Measurements from ENCODE around the gene DUSP1.

DNA sequence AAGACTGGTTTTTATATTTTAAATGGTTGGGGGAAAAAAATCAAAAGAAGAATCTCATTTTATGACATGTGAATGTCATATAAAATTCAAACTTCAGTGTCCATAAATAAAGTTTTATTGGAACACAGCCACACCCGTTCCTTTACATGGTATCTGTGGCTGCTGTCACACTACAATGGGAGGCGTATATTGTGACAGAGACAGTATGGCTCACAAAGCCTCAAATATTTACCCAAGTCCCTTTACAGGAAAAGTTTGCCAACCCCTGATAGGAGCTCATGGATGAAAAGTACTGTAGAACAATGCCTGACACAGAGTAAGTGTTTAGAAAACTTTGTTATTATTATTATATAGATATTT is 5.2 kb upstream of the DUSP1 start:
- TF ChIP-seq, protein P1, sequence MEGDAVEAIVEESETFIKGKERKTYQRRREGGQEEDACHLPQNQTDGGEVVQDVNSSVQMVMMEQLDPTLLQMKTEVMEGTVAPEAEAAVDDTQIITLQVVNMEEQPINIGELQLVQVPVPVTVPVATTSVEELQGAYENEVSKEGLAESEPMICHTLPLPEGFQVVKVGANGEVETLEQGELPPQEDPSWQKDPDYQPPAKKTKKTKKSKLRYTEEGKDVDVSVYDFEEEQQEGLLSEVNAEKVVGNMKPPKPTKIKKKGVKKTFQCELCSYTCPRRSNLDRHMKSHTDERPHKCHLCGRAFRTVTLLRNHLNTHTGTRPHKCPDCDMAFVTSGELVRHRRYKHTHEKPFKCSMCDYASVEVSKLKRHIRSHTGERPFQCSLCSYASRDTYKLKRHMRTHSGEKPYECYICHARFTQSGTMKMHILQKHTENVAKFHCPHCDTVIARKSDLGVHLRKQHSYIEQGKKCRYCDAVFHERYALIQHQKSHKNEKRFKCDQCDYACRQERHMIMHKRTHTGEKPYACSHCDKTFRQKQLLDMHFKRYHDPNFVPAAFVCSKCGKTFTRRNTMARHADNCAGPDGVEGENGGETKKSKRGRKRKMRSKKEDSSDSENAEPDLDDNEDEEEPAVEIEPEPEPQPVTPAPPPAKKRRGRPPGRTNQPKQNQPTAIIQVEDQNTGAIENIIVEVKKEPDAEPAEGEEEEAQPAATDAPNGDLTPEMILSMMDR (IDR thresholded peaks at IDR 0.05) = no peak
- no peak for TF ChIP-seq POLR2A (IDR thresholded peaks at IDR 0.05)
